ENCODE measurements around the gene URI1.
"Not testable (repeated sequence)": the region's sequence is repeated elsewhere in the genome, so short reads cannot be mapped to it uniquely, and the experiment has no call there.

DNA sequence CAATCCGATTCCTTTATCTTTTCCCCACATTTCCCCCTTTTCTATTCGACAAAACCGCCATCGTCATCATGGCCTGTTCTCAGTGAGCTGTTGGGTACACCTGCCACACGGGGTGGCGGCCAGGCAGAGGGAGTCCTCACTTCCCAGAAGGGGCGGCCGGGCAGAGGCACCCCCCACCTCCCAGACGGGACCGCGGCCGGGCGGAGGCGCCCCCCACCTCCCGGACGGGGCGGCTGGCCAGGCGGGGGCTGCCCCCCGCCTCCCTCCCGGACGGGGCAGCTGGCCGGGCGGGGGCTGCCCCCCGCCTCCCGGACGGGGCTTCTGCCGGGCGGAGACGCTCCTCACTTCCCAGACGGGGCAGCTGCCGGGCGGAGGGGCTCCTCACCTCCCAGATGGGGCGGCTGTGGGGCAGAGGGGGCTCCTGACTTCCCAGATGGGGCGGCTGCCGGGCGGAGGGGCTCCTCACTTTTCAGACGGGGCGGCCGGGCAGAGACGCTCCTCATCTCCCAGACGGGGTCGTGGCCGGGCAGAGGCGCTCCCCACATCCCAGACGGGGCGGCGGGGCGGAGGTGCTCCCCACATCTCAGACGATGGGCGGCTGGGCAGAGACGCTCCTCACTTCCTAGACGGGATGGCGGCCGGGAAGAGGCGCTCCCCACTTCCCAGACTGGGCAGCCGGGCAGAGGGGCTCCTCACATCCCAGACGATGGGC, 6.9 kb downstream of the URI1 start:
- TF ChIP-seq EZH2phosphoT487 (IDR thresholded peaks at IDR 0.05; ENCODE audit: borderline replicate concordance, low read depth, low read length); CTCF (conservative IDR thresholded peaks at IDR 0.05; ENCODE audit: low read length): not testable (repeated sequence)
